ENCODE measurements around the gene PIK3R3. TPM values are rescaled to one million over a fixed set of nuclear protein-coding genes. Genes with fewer than 3 reads are reported as not detected.
A peak's percentile ranks its signal among the peaks of the same experiment; 100 is the strongest.

The PIK3R3 gene
- total and polyA plus RNA-seq, 9 of the 15 experiments (the other 6 are each of a cell fraction or from before 2014, with no cell fraction given), result 1.4 to 7.7 (median 4.6) TPM

GRCh38 chr1:46133181-46133658, 791 bp upstream of the PIK3R3 start (continued):
- TF ChIP-seq, protein P1, sequence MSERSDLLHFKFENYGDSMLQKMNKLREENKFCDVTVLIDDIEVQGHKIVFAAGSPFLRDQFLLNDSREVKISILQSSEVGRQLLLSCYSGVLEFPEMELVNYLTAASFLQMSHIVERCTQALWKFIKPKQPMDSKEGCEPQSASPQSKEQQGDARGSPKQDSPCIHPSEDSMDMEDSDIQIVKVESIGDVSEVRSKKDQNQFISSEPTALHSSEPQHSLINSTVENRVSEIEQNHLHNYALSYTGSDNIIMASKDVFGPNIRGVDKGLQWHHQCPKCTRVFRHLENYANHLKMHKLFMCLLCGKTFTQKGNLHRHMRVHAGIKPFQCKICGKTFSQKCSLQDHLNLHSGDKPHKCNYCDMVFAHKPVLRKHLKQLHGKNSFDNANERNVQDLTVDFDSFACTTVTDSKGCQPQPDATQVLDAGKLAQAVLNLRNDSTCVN (CRISPR knock-in tag; IDR thresholded peaks at IDR 0.05), result 0 out of 2 replicates have a peak, but pooled peaks have one; percentile 68
- peak; percentile 58 for TF ChIP-seq SAP30 (IDR thresholded peaks at IDR 0.05; ENCODE audit: borderline replicate concordance, insufficient read depth, low read depth, low read length, poor library complexity, severe bottlenecking)
- no peak for TF ChIP-seq GTF2A2 (tag; IDR thresholded peaks at IDR 0.05)
- TF ChIP-seq, protein P2, sequence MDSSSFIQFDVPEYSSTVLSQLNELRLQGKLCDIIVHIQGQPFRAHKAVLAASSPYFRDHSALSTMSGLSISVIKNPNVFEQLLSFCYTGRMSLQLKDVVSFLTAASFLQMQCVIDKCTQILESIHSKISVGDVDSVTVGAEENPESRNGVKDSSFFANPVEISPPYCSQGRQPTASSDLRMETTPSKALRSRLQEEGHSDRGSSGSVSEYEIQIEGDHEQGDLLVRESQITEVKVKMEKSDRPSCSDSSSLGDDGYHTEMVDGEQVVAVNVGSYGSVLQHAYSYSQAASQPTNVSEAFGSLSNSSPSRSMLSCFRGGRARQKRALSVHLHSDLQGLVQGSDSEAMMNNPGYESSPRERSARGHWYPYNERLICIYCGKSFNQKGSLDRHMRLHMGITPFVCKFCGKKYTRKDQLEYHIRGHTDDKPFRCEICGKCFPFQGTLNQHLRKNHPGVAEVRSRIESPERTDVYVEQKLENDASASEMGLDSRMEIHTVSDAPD (CRISPR knock-in tag; IDR thresholded peaks at IDR 0.05), result no peak
- peak; percentile 67; the same call in 1 of the 2 replicates for TF ChIP-seq ZNF583 (CRISPR knock-in tag; IDR thresholded peaks at IDR 0.05)
- no peak for TF ChIP-seq SMAD3 (CRISPR knock-in tag; conservative IDR thresholded peaks at IDR 0.05)
- TF ChIP-seq E2F3 (CRISPR knock-in tag; IDR thresholded peaks at IDR 0.05), result peak; percentile 51
- TF ChIP-seq HMG20B (CRISPR knock-in tag; IDR thresholded peaks at IDR 0.05), result no peak
- TF ChIP-seq CBFB (CRISPR knock-in tag; IDR thresholded peaks at IDR 0.05), result 0 out of 2 replicates have a peak, but pooled peaks have one; percentile 3
- TF ChIP-seq CXXC5 (CRISPR knock-in tag; IDR thresholded peaks at IDR 0.05), result 0 out of 2 replicates have a peak, but pooled peaks have one; percentile 4
- no peak for TF ChIP-seq ZNF77 (CRISPR knock-in tag; IDR thresholded peaks at IDR 0.05)
- TF ChIP-seq SMARCE1 (IDR thresholded peaks at IDR 0.05), result no peak
- TF ChIP-seq BCL6 (CRISPR knock-in tag; IDR thresholded peaks at IDR 0.05), result no peak
- TF ChIP-seq XRCC4 (IDR thresholded peaks at IDR 0.05; ENCODE audit: extremely low read depth, insufficient read depth, insufficient read length), result no peak
- TF ChIP-seq RBBP5 (IDR thresholded peaks at IDR 0.05; ENCODE audit: borderline replicate concordance, insufficient read depth, low read length, poor library complexity, severe bottlenecking), result peak; percentile 26
- no peak for TF ChIP-seq RCOR1 (IDR thresholded peaks at IDR 0.05; ENCODE audit: borderline replicate concordance in 1 of 2, low read depth in 2 of 2, low read length in 2 of 2)
- 0 out of 2 replicates have a peak, but pooled peaks have one; percentile 43 for TF ChIP-seq CC2D1A (IDR thresholded peaks at IDR 0.05)
- peak; percentile 51 for TF ChIP-seq KDM5B (IDR thresholded peaks at IDR 0.05; ENCODE audit: insufficient replicate concordance, low read depth, low read length)
- TF ChIP-seq, protein P3, sequence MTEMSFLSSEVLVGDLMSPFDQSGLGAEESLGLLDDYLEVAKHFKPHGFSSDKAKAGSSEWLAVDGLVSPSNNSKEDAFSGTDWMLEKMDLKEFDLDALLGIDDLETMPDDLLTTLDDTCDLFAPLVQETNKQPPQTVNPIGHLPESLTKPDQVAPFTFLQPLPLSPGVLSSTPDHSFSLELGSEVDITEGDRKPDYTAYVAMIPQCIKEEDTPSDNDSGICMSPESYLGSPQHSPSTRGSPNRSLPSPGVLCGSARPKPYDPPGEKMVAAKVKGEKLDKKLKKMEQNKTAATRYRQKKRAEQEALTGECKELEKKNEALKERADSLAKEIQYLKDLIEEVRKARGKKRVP (CRISPR knock-in tag; IDR thresholded peaks at IDR 0.05), result 0 out of 2 replicates have a peak, but pooled peaks have one; percentile 32
- TF ChIP-seq PHF8 (IDR thresholded peaks at IDR 0.05; ENCODE audit: borderline replicate concordance, low read length), result peak; percentile 33; the same call in 1 of the 2 replicates

Data from K562 (cell line).